NB4 (cell line): ENCODE measurements around the gene TPTE2.

Experiments used
- MAX ChIP-seq: IDR thresholded peaks from 2 replicates; pipeline ENCODE4 v1.6.1; 2011; ENCODE audit warnings: low read depth, low read length
- POLR2A ChIP-seq: IDR thresholded peaks from 2 replicates; pipeline ENCODE4 v1.6.1; 2011; ENCODE audit warnings: mild to moderate bottlenecking; ENCODE audit not compliant: insufficient read length; ENCODE audit errors: extremely low read depth
- TF ChIP-seq, protein P1 (sequence below): IDR thresholded peaks from one replicate; pipeline ENCODE4 v1.5.1; 2012; ENCODE audit warnings: low read depth, low read length

- no peak for TF ChIP-seq POLR2A
- TF ChIP-seq, protein P1, sequence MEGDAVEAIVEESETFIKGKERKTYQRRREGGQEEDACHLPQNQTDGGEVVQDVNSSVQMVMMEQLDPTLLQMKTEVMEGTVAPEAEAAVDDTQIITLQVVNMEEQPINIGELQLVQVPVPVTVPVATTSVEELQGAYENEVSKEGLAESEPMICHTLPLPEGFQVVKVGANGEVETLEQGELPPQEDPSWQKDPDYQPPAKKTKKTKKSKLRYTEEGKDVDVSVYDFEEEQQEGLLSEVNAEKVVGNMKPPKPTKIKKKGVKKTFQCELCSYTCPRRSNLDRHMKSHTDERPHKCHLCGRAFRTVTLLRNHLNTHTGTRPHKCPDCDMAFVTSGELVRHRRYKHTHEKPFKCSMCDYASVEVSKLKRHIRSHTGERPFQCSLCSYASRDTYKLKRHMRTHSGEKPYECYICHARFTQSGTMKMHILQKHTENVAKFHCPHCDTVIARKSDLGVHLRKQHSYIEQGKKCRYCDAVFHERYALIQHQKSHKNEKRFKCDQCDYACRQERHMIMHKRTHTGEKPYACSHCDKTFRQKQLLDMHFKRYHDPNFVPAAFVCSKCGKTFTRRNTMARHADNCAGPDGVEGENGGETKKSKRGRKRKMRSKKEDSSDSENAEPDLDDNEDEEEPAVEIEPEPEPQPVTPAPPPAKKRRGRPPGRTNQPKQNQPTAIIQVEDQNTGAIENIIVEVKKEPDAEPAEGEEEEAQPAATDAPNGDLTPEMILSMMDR = no peak
- TF ChIP-seq MAX = no peak
Observed at GRCh38 chr13:19567820-19568534, 6.6 kb upstream of the TPTE2 start.
